Measurements from ENCODE around the gene CD274. TPM values are rescaled to one million over a fixed set of nuclear protein-coding genes. Genes with fewer than 3 reads are reported as not detected.

The CD274 gene
- total and polyA plus RNA-seq, 4 experiments from 2014 or later = 7.9 to 23.0 (median 13.5) TPM

GRCh38 chr9:5448461-5449435, 1.6 kb upstream of the CD274 start:
- DNase-seq = no peak
- no peaks in the 10 kb centered on the region for H3K27me3 ChIP-seq (ENCODE audit: insufficient read depth, low read length)
- H3K4me1 Mint-ChIP-seq = peaks cover 39 to 79% (median 51%) of the 10 kb centered on the region in 4 donors
- no peaks in the 10 kb centered on the region for H3K27me3 Mint-ChIP-seq
- H3K36me3 Mint-ChIP-seq = peaks cover 0 to 3% of the 10 kb centered on the region in 2 donors
- no peaks in the 10 kb centered on the region for H3K36me3 ChIP-seq (ENCODE audit: insufficient read depth, low read length)
- H3K4me3 Mint-ChIP-seq = peak overlapping the region; percentile 87 to 96 (median 94)
- POLR2A ChIA-PET (ENCODE audit: partially characterized antibody) = interaction anchor here (1.0 to 5.6 kb wide), 15 partner anchors 9 to 708 kb away, joined by 3 to 178 read pairs (median 9); partner anchors contain the start of genes AK3, ERMP1, PDCD1LG2 and PLGRKT
- peaks cover 0 to 1% (median 0%) of the 10 kb centered on the region in 8 donors for H3K9me3 Mint-ChIP-seq
- no peaks in the 10 kb centered on the region for H3K9me3 ChIP-seq (ENCODE audit: control insufficient read depth in 1 of 2, low read length in 2 of 2)
- peak overlapping the region; percentile 97 for H3K27ac ChIP-seq (ENCODE audit: low read depth, low read length)
- CTCF ChIA-PET (ENCODE audit: partially characterized antibody) = interaction anchor here (1.3 to 4.6 kb wide), 13 partner anchors 9 to 263 kb away, joined by 3 to 236 read pairs (median 12); partner anchors contain the start of genes INSL6, PDCD1LG2 and PLGRKT
- intact Hi-C loops (cut with micrococcal nuclease) = no loop called here
- no peak overlapping the region for H3K4me3 ChIP-seq (ENCODE audit: low read length in 2 of 2)
- H3K27ac Mint-ChIP-seq = peak overlapping the region; percentile 92 to 99 (median 95)
- H3K4me1 ChIP-seq (ENCODE audit: insufficient read depth, low read length) = peaks cover 61% of the 10 kb centered on the region

GRCh38 chr9:5449521-5450358, 602 bp upstream of the CD274 start:
- Histone ChIP-seq H3K4me3 (ENCODE audit: low read length in 2 of 2) (peak overlapping the region; percentile 65 to 67), H3K4me1 (ENCODE audit: insufficient read depth, low read length) (peaks cover 69% of the 10 kb centered on the region), H3K36me3 (ENCODE audit: insufficient read depth, low read length) (no peaks in the 10 kb centered on the region), H3K9me3 (ENCODE audit: control insufficient read depth in 1 of 2, low read length in 2 of 2) (no peaks in the 10 kb centered on the region), H3K27ac (ENCODE audit: low read depth, low read length) (peak overlapping the region; percentile 97), H3K27me3 (ENCODE audit: insufficient read depth, low read length) (no peaks in the 10 kb centered on the region)
- Mint-ChIP-seq H3K4me3 (peak overlapping the region; percentile 87 to 96 (median 94)), H3K36me3 (peaks cover 0 to 3% of the 10 kb centered on the region in 2 donors), H3K9me3 (peaks cover 0 to 1% (median 0%) of the 10 kb centered on the region in 8 donors), H3K27ac (peak overlapping the region; percentile 92 to 99 (median 95)), H3K27me3 (no peaks in the 10 kb centered on the region), H3K4me1 (peaks cover 43 to 86% (median 54%) of the 10 kb centered on the region in 4 donors)
- DNase-seq = no peak
- intact Hi-C loops (cut with micrococcal nuclease) = loop anchor here (1.0 to 5.0 kb wide), 7 partner anchors 11 to 1922 kb away; partner anchors contain the start of genes ERMP1 and RFX3
- POLR2A ChIA-PET (ENCODE audit: partially characterized antibody) = interaction anchor here (0.7 to 5.6 kb wide), 35 partner anchors 9 to 1923 kb away, joined by 3 to 178 read pairs (median 5); partner anchors contain the start of genes AK3, CDC37L1, ERMP1 and JAK2
- CTCF ChIA-PET (ENCODE audit: partially characterized antibody) = interaction anchor here (0.6 to 4.6 kb wide), 42 partner anchors 10 to 690 kb away, joined by 3 to 236 read pairs (median 4); partner anchors contain the start of genes INSL6, PDCD1LG2 and PLGRKT

GRCh38 chr9:5452286-5452609, 1.9 kb downstream of the CD274 start:
- no peaks in the 10 kb centered on the region for H3K27me3 Mint-ChIP-seq
- Histone ChIP-seq H3K27me3 (ENCODE audit: insufficient read depth, low read length) (no peaks in the 10 kb centered on the region), H3K27ac (ENCODE audit: low read depth, low read length) (no peak overlapping the region), H3K9me3 (ENCODE audit: control insufficient read depth in 1 of 2, low read length in 2 of 2) (no peaks in the 10 kb centered on the region), H3K36me3 (ENCODE audit: insufficient read depth, low read length) (no peaks in the 10 kb centered on the region), H3K4me1 (ENCODE audit: insufficient read depth, low read length) (peaks cover 68% of the 10 kb centered on the region), H3K4me3 (ENCODE audit: low read length in 2 of 2) (no peak overlapping the region)
- POLR2A ChIA-PET (ENCODE audit: partially characterized antibody) = interaction anchor here (1.3 to 1.4 kb wide), 2 partner anchors 131 to 137 kb away, joined by 3 to 5 read pairs; no protein-coding TSS in a partner anchor
- peak overlapping the region in 7 of 8 donors; percentile 61 to 96 (median 87) for H3K4me3 Mint-ChIP-seq
- H3K9me3 Mint-ChIP-seq = no peaks in the 10 kb centered on the region
- H3K36me3 Mint-ChIP-seq = peaks cover 5 to 11% of the 10 kb centered on the region in 2 donors
- peaks cover 46 to 80% (median 56%) of the 10 kb centered on the region in 4 donors for H3K4me1 Mint-ChIP-seq
- intact Hi-C loops (cut with micrococcal nuclease) = loop anchor here (5.0 kb wide), 1 partner anchor 1925 kb away; the partner anchor contains the start of gene RFX3
- no peak for DNase-seq
- CTCF ChIA-PET (ENCODE audit: partially characterized antibody) = interaction anchor here (0.7 to 2.1 kb wide), 3 partner anchors 135 to 153 kb away, joined by 3 to 8 read pairs (median 5); no protein-coding TSS in a partner anchor
- H3K27ac Mint-ChIP-seq = peak overlapping the region; percentile 1 to 95 (median 86)

GRCh38 chr9:5453004-5453403, 2.7 kb downstream of the CD274 start:
- H3K36me3 ChIP-seq (ENCODE audit: insufficient read depth, low read length) = no peaks in the 10 kb centered on the region
- no peak overlapping the region for H3K27ac ChIP-seq (ENCODE audit: low read depth, low read length)
- H3K4me1 ChIP-seq (ENCODE audit: insufficient read depth, low read length) = peaks cover 60% of the 10 kb centered on the region
- H3K4me3 Mint-ChIP-seq = peak overlapping the region in 5 of 8 donors; percentile 42 to 84 (median 69)
- H3K4me3 ChIP-seq (ENCODE audit: low read length in 2 of 2) = no peak overlapping the region
- ChIA-PET CTCF (ENCODE audit: partially characterized antibody) (interaction anchor here (1.5 to 2.1 kb wide), 2 partner anchors 134 to 137 kb away, joined by 5 to 8 read pairs; no protein-coding TSS in a partner anchor), POLR2A (ENCODE audit: partially characterized antibody) (interaction anchor here (1.4 kb wide), 1 partner anchor 137 kb away, joined by 3 read pairs; no protein-coding TSS in a partner anchor)
- H3K36me3 Mint-ChIP-seq = peaks cover 13 to 19% of the 10 kb centered on the region in 2 donors
- H3K27me3 ChIP-seq (ENCODE audit: insufficient read depth, low read length) = no peaks in the 10 kb centered on the region
- intact Hi-C loops (cut with micrococcal nuclease) = loop anchor here (5.0 kb wide), 1 partner anchor 1926 kb away; the partner anchor contains the start of gene RFX3
- H3K9me3 Mint-ChIP-seq = no peaks in the 10 kb centered on the region
- H3K27ac Mint-ChIP-seq = peak overlapping the region in 6 of 7 donors; percentile 38 to 94 (median 83)
- H3K9me3 ChIP-seq (ENCODE audit: control insufficient read depth in 1 of 2, low read length in 2 of 2) = no peaks in the 10 kb centered on the region
- DNase-seq = no peak
- peaks cover 40 to 73% (median 50%) of the 10 kb centered on the region in 4 donors for H3K4me1 Mint-ChIP-seq
- no peaks in the 10 kb centered on the region for H3K27me3 Mint-ChIP-seq

DNA sequence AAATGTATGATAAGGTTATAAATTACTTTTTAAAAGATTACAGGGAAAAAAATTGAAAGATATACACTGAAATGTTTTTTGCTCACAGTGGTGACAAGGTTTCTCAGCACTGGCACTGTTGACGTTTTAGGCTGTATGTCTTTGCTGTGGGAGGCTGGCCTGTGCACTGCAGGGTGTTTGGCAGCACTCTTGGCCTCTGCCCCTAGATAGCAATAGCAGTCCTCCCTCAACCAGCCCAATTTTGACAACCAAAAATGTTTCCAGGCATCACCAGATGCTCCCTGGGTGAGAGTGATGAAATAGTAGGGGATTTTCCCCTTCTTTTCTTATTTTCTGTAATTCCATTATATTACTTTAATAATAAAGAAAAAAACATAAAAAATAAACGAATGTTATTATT, 3.3 kb downstream of the CD274 start:
- no peak overlapping the region for H3K4me3 ChIP-seq (ENCODE audit: low read length in 2 of 2)
- Mint-ChIP-seq H3K4me1 (peaks cover 37 to 71% (median 48%) of the 10 kb centered on the region in 4 donors), H3K4me3 (peak overlapping the region in 3 of 8 donors; percentile 5 to 67 (median 55)), H3K9me3 (no peaks in the 10 kb centered on the region), H3K36me3 (peaks cover 20 to 26% of the 10 kb centered on the region in 2 donors), H3K27me3 (no peaks in the 10 kb centered on the region), H3K27ac (peak overlapping the region in 4 of 7 donors; percentile 47 to 94 (median 68))
- DNase-seq = no peak
- H3K27ac ChIP-seq (ENCODE audit: low read depth, low read length) = no peak overlapping the region
- no peaks in the 10 kb centered on the region for H3K27me3 ChIP-seq (ENCODE audit: insufficient read depth, low read length)
- CTCF ChIA-PET (ENCODE audit: partially characterized antibody) = interaction anchor here (2.1 kb wide), 1 partner anchor 134 kb away, joined by 5 read pairs; no protein-coding TSS in a partner anchor
- H3K9me3 ChIP-seq (ENCODE audit: control insufficient read depth in 1 of 2, low read length in 2 of 2) = no peaks in the 10 kb centered on the region
- intact Hi-C loops (cut with micrococcal nuclease) = loop anchor here (5.0 kb wide), 1 partner anchor 1926 kb away; the partner anchor contains the start of gene RFX3
- no peaks in the 10 kb centered on the region for H3K36me3 ChIP-seq (ENCODE audit: insufficient read depth, low read length)
- POLR2A ChIA-PET (ENCODE audit: partially characterized antibody) = no interaction called here
- peaks cover 57% of the 10 kb centered on the region for H3K4me1 ChIP-seq (ENCODE audit: insufficient read depth, low read length)

GRCh38 chr9:5455181-5455580, 4.8 kb downstream of the CD274 start:
- no peak overlapping the region for H3K27ac ChIP-seq (ENCODE audit: low read depth, low read length)
- POLR2A ChIA-PET (ENCODE audit: partially characterized antibody) = interaction anchor here (1.0 kb wide), 1 partner anchor 140 kb away, joined by 3 read pairs; no protein-coding TSS in a partner anchor
- Mint-ChIP-seq H3K4me3 (peak overlapping the region in 6 of 8 donors; percentile 33 to 68 (median 53)), H3K27me3 (no peaks in the 10 kb centered on the region), H3K27ac (peak overlapping the region in 6 of 7 donors; percentile 5 to 76 (median 68)), H3K36me3 (peaks cover 29 to 39% of the 10 kb centered on the region in 2 donors), H3K4me1 (peaks cover 42 to 72% (median 56%) of the 10 kb centered on the region in 4 donors), H3K9me3 (peaks cover 0 to 2% (median 0%) of the 10 kb centered on the region in 8 donors)
- no peaks in the 10 kb centered on the region for H3K36me3 ChIP-seq (ENCODE audit: insufficient read depth, low read length)
- H3K4me3 ChIP-seq (ENCODE audit: low read length in 2 of 2) = no peak overlapping the region
- no peaks in the 10 kb centered on the region for H3K27me3 ChIP-seq (ENCODE audit: insufficient read depth, low read length)
- CTCF ChIA-PET (ENCODE audit: partially characterized antibody) = interaction anchor here (1.2 to 1.5 kb wide), 3 partner anchors 103 to 135 kb away, joined by 3 to 4 read pairs (median 4); no protein-coding TSS in a partner anchor
- H3K4me1 ChIP-seq (ENCODE audit: insufficient read depth, low read length) = peaks cover 52% of the 10 kb centered on the region
- H3K9me3 ChIP-seq (ENCODE audit: control insufficient read depth in 1 of 2, low read length in 2 of 2) = no peaks in the 10 kb centered on the region
- intact Hi-C loops (cut with micrococcal nuclease) = no loop called here
- no peak for DNase-seq
